Endothelial cell of umbilical vein (primary cell): ENCODE results near the gene PLEKHG4.

Experiments used
- EZH2 ChIP-seq: IDR thresholded peaks from 2 replicates; pipeline ENCODE4 v1.6.1; 2012; ENCODE audit warnings: borderline replicate concordance, low read depth, mild to moderate bottlenecking, moderate library complexity, low read length, inconsistent platforms; ENCODE audit not compliant: severe bottlenecking
- POLR2A ChIP-seq: IDR thresholded peaks from 2 replicates; pipeline ENCODE4 v1.6.1; 2012; ENCODE audit warnings: low read depth, mild to moderate bottlenecking, control low read depth, low read length
- TF ChIP-seq, protein P1 (sequence below), 2 donors: IDR thresholded peaks; 1 replicate in 1 of 2; 2 replicates in 1 of 2; pipeline ENCODE4 v1.5.1; 2011; ENCODE audit warnings: low read length in 2 of 2, mild to moderate bottlenecking in 2 of 2, moderate library complexity in 2 of 2, control low read depth in 1 of 2, inconsistent platforms in 1 of 2, low read depth in 1 of 2; ENCODE audit not compliant: insufficient read depth in 1 of 2; ENCODE audit errors: extremely low read depth in 1 of 2

DNA sequence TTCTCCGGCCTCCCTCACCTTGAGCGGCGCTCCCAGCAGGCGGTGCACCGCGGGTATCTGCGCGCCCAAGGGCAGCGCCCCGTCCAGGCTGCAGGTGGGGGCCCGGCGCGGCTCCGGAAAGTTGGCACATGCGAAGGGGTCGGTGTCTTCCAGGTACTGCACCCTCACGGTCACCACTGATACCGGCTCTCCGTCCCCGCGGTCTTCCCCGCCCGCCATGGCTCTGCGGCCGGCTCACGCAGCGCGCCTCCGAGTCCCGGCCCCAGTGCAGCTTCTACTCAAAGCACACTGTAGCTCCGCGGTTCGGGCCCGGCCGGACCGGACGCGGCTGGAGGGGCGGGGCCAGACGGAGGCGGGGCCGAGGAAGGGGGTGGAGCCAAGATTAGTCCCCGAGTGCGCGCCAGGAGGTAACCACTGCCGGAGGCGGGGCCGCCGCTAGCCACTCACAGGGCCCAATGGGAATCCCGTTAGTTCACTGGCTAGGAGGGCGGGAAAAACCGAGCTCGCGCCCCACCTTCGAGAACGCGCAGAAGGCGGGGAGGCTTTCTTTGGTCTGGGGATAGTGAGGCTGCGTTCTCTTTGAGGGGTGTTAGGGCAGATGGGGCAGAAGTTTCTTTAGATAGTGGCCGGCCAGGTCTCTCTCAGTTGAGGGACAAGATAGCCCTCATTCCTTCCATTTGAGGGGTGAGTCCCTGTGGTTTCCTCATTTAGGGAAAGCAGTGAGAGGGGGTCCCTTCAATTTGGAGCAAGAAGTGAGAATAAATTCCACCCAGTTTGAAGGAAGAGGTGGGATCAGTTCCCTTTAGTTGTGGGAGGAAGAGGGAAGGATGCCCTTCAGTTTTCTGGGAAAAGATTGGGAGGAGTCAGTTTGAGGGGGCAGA lies 31.9 kb upstream of the PLEKHG4 start, which contains the start of gene FHOD1:
- TF ChIP-seq, protein P1, sequence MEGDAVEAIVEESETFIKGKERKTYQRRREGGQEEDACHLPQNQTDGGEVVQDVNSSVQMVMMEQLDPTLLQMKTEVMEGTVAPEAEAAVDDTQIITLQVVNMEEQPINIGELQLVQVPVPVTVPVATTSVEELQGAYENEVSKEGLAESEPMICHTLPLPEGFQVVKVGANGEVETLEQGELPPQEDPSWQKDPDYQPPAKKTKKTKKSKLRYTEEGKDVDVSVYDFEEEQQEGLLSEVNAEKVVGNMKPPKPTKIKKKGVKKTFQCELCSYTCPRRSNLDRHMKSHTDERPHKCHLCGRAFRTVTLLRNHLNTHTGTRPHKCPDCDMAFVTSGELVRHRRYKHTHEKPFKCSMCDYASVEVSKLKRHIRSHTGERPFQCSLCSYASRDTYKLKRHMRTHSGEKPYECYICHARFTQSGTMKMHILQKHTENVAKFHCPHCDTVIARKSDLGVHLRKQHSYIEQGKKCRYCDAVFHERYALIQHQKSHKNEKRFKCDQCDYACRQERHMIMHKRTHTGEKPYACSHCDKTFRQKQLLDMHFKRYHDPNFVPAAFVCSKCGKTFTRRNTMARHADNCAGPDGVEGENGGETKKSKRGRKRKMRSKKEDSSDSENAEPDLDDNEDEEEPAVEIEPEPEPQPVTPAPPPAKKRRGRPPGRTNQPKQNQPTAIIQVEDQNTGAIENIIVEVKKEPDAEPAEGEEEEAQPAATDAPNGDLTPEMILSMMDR (IDR thresholded peaks at IDR 0.05; ENCODE audit: extremely low read depth in 1 of 2, insufficient read depth in 1 of 2, low read depth in 1 of 2, low read length in 2 of 2): no peak
- TF ChIP-seq EZH2 (no peak), POLR2A (peak; percentile 93)
